Activated T-helper 2 cell treated with anti-CD3 and anti-CD28 coated beads, Interferon-gamma antibody, Interleukin-2, Interleukin-4, amounts not matched to agents 10 μg/mL and 5 μg/mL and 100 μg/mL, durations not matched to agents 14 hours and 24 hours and 36 hours (primary cell): ENCODE measurements around the gene PFKL. TPM values are rescaled to one million over a fixed set of nuclear protein-coding genes. Genes with fewer than 3 reads are reported as not detected.

Source experiments
- DNase-seq: peaks from one replicate; pipeline ENCODE4 v3.0.0; 2021; ENCODE audit warnings: low spot score
- H3K27ac Mint-ChIP-seq: one replicate; pipeline ENCODE4 v1.8.0; 2021; ENCODE audit warnings: mixed read lengths
- H3K27me3 Mint-ChIP-seq: one replicate; pipeline ENCODE4 v1.8.0; 2021; ENCODE audit warnings: low read depth, mixed read lengths
- H3K36me3 Mint-ChIP-seq: one replicate; pipeline ENCODE4 v1.8.0; 2021; ENCODE audit warnings: low read depth, mixed read lengths
- H3K4me1 Mint-ChIP-seq: one replicate; pipeline ENCODE4 v1.8.0; 2021; ENCODE audit warnings: low read depth, mixed read lengths
- H3K4me3 Mint-ChIP-seq: one replicate; pipeline ENCODE4 v1.8.0; 2021; ENCODE audit warnings: low read depth, mild to moderate bottlenecking, moderate library complexity, mixed read lengths
- H3K9me3 Mint-ChIP-seq: one replicate; pipeline ENCODE4 v1.8.0; 2021; ENCODE audit warnings: mixed read lengths
- intact Hi-C: fragments of 100-400 bp; cut with micrococcal nuclease; formaldehyde crosslinking; loops from one replicate; pipeline ENCODE4 v1.15.1; 2023
- total RNA-seq: library from RNA; stranded (reverse); gene quantifications from 2 replicates; pipeline ENCODE4 v1.2.3, GENCODE V29; 2022

The PFKL gene
- total RNA-seq, 1 donor from 2014 or later: 156 TPM

GRCh38 chr21:44345495-44345894, 45.6 kb downstream of the PFKL start:
- Mint-ChIP-seq H3K36me3 (no peaks in the 10 kb centered on the region), H3K27ac (no peak overlapping the region), H3K9me3 (no peaks in the 10 kb centered on the region), H3K4me1 (peaks cover 6% of the 10 kb centered on the region), H3K4me3 (no peak overlapping the region), H3K27me3 (peaks cover 18% of the 10 kb centered on the region)
- intact Hi-C loops: no loop called here
- DNase-seq: no peak

- Mint-ChIP-seq H3K27ac (no peak overlapping the region), H3K36me3 (no peaks in the 10 kb centered on the region), H3K4me3 (no peak overlapping the region), H3K27me3 (peaks cover 22% of the 10 kb centered on the region), H3K9me3 (no peaks in the 10 kb centered on the region), H3K4me1 (peaks cover 6% of the 10 kb centered on the region)
- intact Hi-C loops: no loop called here
- DNase-seq: no peak
Observed at GRCh38 chr21:44347911-44348451, 48.1 kb downstream of the PFKL start.

- intact Hi-C loops: no loop called here
- Mint-ChIP-seq H3K4me1 (peaks cover 15% of the 10 kb centered on the region), H3K9me3 (no peaks in the 10 kb centered on the region), H3K27me3 (peaks cover 22% of the 10 kb centered on the region), H3K36me3 (no peaks in the 10 kb centered on the region), H3K4me3 (no peak overlapping the region), H3K27ac (no peak overlapping the region)
- no peak for DNase-seq
Observed at GRCh38 chr21:44348861-44349260, 49.0 kb downstream of the PFKL start.

GRCh38 chr21:44349416-44349846, 49.6 kb downstream of the PFKL start:
- intact Hi-C loops: no loop called here
- no peak for DNase-seq
- Mint-ChIP-seq H3K27me3 (peaks cover 22% of the 10 kb centered on the region), H3K4me3 (no peak overlapping the region), H3K36me3 (peaks cover 2% of the 10 kb centered on the region), H3K27ac (no peak overlapping the region), H3K4me1 (peaks cover 20% of the 10 kb centered on the region), H3K9me3 (no peaks in the 10 kb centered on the region)

DNA sequence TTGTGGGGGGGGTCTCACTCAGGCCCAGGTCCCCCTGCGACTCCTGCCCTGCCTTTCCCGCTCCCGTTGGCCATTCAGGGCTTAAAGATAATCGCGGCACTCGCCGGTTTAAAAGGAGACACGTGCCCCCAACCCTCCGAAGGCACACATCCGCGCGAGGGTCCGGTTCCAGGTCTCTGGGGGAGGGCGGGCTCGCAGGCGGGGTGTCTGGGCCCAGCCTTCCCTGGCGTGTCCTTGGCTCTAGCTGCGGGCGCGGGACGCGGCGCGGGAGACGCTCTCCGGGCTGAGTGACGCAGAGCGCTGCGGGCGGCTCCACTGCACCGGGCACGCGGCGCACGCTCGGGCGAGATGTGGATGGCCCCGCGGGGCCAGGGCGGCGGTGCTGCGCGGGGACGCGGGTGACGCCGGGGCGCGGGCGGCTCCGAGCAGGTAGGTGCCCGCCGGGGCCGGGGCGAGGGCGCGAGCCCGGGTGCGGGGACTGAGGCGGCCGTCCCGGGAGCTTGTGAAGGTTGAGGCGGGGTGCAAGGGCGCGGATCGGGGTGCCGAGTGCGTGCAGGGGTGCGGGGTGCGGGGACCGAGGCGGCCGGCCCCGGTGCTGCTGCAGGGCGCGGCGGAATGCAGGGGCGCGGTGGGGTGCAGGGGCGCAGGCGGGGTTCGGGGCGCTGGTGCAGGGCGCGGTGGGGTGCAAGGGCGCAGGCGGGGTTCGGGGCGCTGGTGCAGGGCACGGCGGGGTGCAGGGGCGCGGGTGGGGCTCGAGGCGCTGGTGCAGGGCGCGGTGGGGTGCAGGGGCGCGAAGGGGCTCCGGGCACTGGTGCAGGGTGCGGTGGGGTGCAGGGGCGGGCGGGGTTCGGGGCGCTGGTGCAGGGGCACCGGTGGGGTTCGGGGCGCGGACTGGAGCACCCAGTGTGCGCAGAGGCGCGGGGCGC, 50.3 kb downstream of the PFKL start:
- H3K27me3 Mint-ChIP-seq: peaks cover 19% of the 10 kb centered on the region
- peaks cover 7% of the 10 kb centered on the region for H3K36me3 Mint-ChIP-seq
- H3K9me3 Mint-ChIP-seq: no peaks in the 10 kb centered on the region
- no peak for DNase-seq
- no peak overlapping the region for H3K27ac Mint-ChIP-seq
- H3K4me1 Mint-ChIP-seq: peaks cover 25% of the 10 kb centered on the region
- intact Hi-C loops: no loop called here
- no peak overlapping the region for H3K4me3 Mint-ChIP-seq

- Mint-ChIP-seq H3K27me3 (peaks cover 19% of the 10 kb centered on the region), H3K27ac (no peak overlapping the region), H3K36me3 (peaks cover 12% of the 10 kb centered on the region), H3K9me3 (no peaks in the 10 kb centered on the region), H3K4me1 (peaks cover 31% of the 10 kb centered on the region), H3K4me3 (no peak overlapping the region)
- intact Hi-C loops: no loop called here
- no peak for DNase-seq
Observed at GRCh38 chr21:44350773-44351481, 51.1 kb downstream of the PFKL start.

GRCh38 chr21:44351535-44352252, 51.8 kb downstream of the PFKL start:
- Mint-ChIP-seq H3K27ac (no peak overlapping the region), H3K4me3 (no peak overlapping the region), H3K4me1 (peaks cover 36% of the 10 kb centered on the region), H3K9me3 (no peaks in the 10 kb centered on the region), H3K36me3 (peaks cover 15% of the 10 kb centered on the region), H3K27me3 (peaks cover 15% of the 10 kb centered on the region)
- DNase-seq: no peak
- intact Hi-C loops: no loop called here

DNA sequence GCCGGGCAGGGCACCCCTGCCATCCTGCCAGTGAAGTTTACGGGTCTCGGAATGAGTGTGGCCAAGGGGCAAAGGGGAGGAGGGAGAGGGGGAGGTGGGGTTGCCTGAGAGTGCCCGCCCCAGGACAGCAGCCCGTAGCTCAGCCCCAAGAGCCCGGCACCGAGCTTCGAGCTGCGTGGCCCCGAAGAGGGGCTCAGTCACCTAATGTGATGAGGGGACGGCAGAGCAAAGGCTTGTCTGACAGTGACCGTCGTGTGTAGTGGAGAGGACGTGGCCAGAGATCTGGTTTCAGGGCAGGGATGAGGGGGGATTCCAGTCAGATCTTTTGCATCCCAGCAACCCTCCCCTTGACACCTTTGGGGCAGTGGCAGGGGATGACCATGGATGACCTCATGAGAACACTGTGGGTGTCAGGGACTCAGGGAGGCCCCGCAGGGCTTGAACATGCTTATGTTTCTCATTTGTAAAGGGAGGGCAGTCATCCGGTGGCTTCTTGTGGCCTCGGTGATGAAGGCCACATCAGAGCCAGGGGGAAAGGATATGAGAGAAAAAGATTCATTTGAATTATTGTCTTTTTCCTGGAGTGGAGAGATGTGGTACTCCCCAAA, 52.5 kb downstream of the PFKL start:
- DNase-seq: no peak
- intact Hi-C loops: no loop called here
- Mint-ChIP-seq H3K27me3 (peaks cover 13% of the 10 kb centered on the region), H3K27ac (peak overlapping the region; percentile 35), H3K36me3 (peaks cover 15% of the 10 kb centered on the region), H3K9me3 (no peaks in the 10 kb centered on the region), H3K4me3 (peak overlapping the region; percentile 2), H3K4me1 (peaks cover 36% of the 10 kb centered on the region)

DNA sequence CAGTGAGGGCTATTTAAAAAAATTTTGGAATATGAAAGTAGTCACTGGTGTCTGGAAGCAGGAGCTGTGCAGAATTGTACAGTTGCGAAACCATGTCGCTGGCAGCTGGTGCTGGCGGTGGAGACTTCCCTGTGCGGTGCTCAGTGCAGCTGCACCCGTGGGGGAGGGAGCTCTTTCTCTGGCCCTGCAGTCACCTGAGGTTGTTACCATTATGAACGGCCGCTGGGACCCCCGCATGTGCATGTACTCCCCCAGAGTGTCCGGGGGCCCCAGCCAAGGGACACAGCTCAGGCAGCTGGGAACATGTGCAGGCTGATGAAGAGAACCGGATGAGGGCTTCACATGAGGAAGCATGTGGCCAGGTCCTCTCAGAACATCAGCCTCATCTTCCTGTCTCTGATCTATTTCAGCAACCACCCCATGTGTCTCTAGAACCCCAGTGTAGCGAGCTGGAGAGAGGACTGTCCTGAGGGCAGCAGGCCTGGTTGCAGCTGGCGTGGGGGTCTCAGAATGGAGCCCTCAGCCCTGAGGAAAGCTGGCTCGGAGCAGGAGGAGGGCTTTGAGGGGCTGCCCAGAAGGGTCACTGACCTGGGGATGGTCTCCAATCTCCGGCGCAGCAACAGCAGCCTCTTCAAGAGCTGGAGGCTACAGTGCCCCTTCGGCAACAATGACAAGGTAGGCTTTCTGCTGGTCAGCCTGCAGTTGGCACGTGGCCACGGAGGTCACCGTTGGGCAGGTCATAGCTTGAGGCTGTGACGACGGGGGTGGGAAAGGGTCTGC, 53.5 kb downstream of the PFKL start, which contains the start of gene TRPM2:
Gene TRPM2, plus strand, starts transcription at position 431 of the 780 bp plus-strand sequence. Its CDS starts 80 bp downstream, at position 511.
- Mint-ChIP-seq H3K9me3 (no peaks in the 10 kb centered on the region), H3K27me3 (peaks cover 10% of the 10 kb centered on the region), H3K4me3 (peak within 1 kb of the TSS; percentile 68), H3K27ac (peak within 1 kb of the TSS; percentile 68), H3K4me1 (peaks cover 36% of the 10 kb centered on the region), H3K36me3 (peaks cover 16% of the 10 kb centered on the region)
- intact Hi-C loops: no loop called here
- no peak for DNase-seq

GRCh38 chr21:44354001-44354405, 54.1 kb downstream of the PFKL start:
- H3K36me3 Mint-ChIP-seq: peaks cover 19% of the 10 kb centered on the region
- H3K4me1 Mint-ChIP-seq: peaks cover 36% of the 10 kb centered on the region
- H3K27me3 Mint-ChIP-seq: peaks cover 7% of the 10 kb centered on the region
- H3K9me3 Mint-ChIP-seq: no peaks in the 10 kb centered on the region
- DNase-seq: no peak
- intact Hi-C loops: no loop called here
- H3K4me3 Mint-ChIP-seq: peak overlapping the region; percentile 68
- peak overlapping the region; percentile 36 for H3K27ac Mint-ChIP-seq

GRCh38 chr21:44354775-44355771, 55.2 kb downstream of the PFKL start:
- H3K27me3 Mint-ChIP-seq: peaks cover 3% of the 10 kb centered on the region
- DNase-seq: no peak
- peaks cover 19% of the 10 kb centered on the region for H3K36me3 Mint-ChIP-seq
- no peaks in the 10 kb centered on the region for H3K9me3 Mint-ChIP-seq
- peak overlapping the region; percentile 68 for H3K27ac Mint-ChIP-seq
- intact Hi-C loops: no loop called here
- peak overlapping the region; percentile 68 for H3K4me3 Mint-ChIP-seq
- peaks cover 38% of the 10 kb centered on the region for H3K4me1 Mint-ChIP-seq
